WI38 (cell line): ENCODE data around the gene SLX9.

Experiments
- H3K4me3 ChIP-seq: 2 replicates; pipeline ENCODE4 v1.5.1; 2011; ENCODE audit warnings: low read depth, mild to moderate bottlenecking, control low read depth, low read length
- CTCF ChIP-seq: IDR thresholded peaks from 2 replicates; pipeline ENCODE4 v1.5.1; 2012; ENCODE audit warnings: low read depth, mild to moderate bottlenecking, control low read depth, low read length

SLX9 gene

GRCh38 chr21:44957047-44957831 lies 17.4 kb downstream of the SLX9 start:
- no peak for TF ChIP-seq CTCF
- no peak overlapping the region for H3K4me3 ChIP-seq

GRCh38 chr21:44957901-44958451 lies 18.1 kb downstream of the SLX9 start:
- no peak for TF ChIP-seq CTCF
- H3K4me3 ChIP-seq, result no peak overlapping the region

- TF ChIP-seq CTCF, result no peak
- no peak overlapping the region for H3K4me3 ChIP-seq
Measured at GRCh38 chr21:44958471-44959191, 18.8 kb downstream of the SLX9 start.

- TF ChIP-seq CTCF, result no peak
Measured at GRCh38 chr21:44959376-44960091, 19.7 kb downstream of the SLX9 start.

GRCh38 chr21:44960141-44961092 lies 20.6 kb downstream of the SLX9 start:
- no peak overlapping the region for H3K4me3 ChIP-seq
- no peak for TF ChIP-seq CTCF

More at GRCh38 chr21:44959376-44960091, 19.7 kb downstream of the SLX9 start:
- H3K4me3 ChIP-seq, result no peak overlapping the region

- TF ChIP-seq CTCF, result no peak
- no peak overlapping the region for H3K4me3 ChIP-seq
Measured at GRCh38 chr21:44962403-44962966, 22.7 kb downstream of the SLX9 start.
